Effector memory CD4-positive, alpha-beta T cell (primary cell): ENCODE data around the gene USO1.

Experiments
- DNase-seq, 3 donors: peaks; one replicate each; pipeline ENCODE4 v3.0.0-alpha.2; 2020
- H3K27ac ChIP-seq: 2 replicates; pipeline ENCODE4 v1.7.0; 2013; ENCODE audit warnings: mild to moderate bottlenecking, low read length, moderate library complexity; ENCODE audit not compliant: insufficient read depth, poor library complexity, severe bottlenecking
- H3K27me3 ChIP-seq: replicated peaks from 2 replicates; pipeline ENCODE4 v1.7.0; 2013; ENCODE audit warnings: mild to moderate bottlenecking, low read length; ENCODE audit not compliant: insufficient read depth, control insufficient read depth, poor library complexity, severe bottlenecking
- H3K36me3 ChIP-seq: 2 replicates; pipeline ENCODE4 v1.7.0; 2013; ENCODE audit warnings: mild to moderate bottlenecking, low read length, moderate library complexity; ENCODE audit not compliant: control insufficient read depth, insufficient read depth
- H3K4me1 ChIP-seq: 2 replicates; pipeline ENCODE4 v1.7.0; 2013; ENCODE audit warnings: low read length, mild to moderate bottlenecking; ENCODE audit not compliant: control insufficient read depth, insufficient read depth, poor library complexity, severe bottlenecking
- H3K4me3 ChIP-seq: 2 replicates; pipeline ENCODE4 v1.7.0; 2013; ENCODE audit warnings: low read length, low read depth, mild to moderate bottlenecking; ENCODE audit not compliant: insufficient read depth, poor library complexity, severe bottlenecking
- H3K9me3 ChIP-seq: 2 replicates; pipeline ENCODE4 v1.7.0; 2013; ENCODE audit warnings: mild to moderate bottlenecking, low read length, moderate library complexity; ENCODE audit not compliant: control insufficient read depth

Gene USO1

DNA sequence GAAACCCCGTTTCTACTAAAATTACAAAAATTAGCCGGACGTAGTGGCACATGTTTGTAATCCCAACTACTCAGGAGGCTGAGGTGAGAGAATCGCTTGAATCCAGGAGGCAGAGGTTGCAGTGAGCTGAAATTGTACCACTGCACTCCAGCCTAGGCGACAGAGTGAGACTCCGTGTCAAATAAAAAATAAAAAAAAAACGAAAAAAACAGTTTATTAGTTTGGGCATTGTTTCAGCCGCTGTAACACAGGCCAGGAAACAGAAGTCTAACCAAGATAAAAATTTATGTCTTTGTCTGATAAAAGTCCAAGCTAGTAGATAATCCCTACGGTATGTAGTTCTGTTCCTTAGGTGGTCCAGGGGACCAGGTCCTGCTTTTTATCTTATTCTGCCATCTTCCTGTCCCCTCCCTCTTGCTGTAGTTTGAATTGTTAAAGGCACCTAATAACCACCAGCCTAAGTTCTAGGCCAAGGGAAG is 21.4 kb downstream of the USO1 start:
- no peak for DNase-seq

DNA sequence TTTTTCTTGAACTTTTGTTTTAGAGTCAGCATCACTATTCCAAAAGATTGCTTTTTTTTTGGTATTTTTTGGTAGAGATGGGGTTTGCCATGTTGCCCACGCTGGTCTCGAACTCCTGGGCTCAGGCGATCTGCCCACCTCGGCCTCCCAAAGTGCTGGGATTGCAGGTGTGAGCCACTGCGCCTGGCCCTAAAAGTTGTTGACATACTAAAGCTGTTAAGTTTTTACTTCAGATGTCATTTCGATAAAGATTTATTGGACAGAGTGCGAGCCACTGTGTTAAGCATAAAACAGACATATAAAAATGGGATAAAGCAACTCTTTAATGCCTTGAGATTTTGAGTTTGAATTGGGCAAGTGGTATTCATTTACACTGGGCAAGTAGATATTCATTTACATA is 28.3 kb downstream of the USO1 start:
- Histone ChIP-seq H3K4me1 (no peaks in the 10 kb centered on the region), H3K4me3 (no peak overlapping the region), H3K27me3 (no peaks in the 10 kb centered on the region), H3K27ac (no peak overlapping the region), H3K36me3 (peaks cover 14% of the 10 kb centered on the region), H3K9me3 (no peaks in the 10 kb centered on the region)
- DNase-seq = no peak

More for the DNA sequence above, 21.4 kb downstream of the USO1 start:
- H3K36me3 ChIP-seq = no peaks in the 10 kb centered on the region
- H3K27ac ChIP-seq = no peak overlapping the region
- H3K27me3 ChIP-seq = no peaks in the 10 kb centered on the region
- H3K9me3 ChIP-seq = no peaks in the 10 kb centered on the region
- no peaks in the 10 kb centered on the region for H3K4me1 ChIP-seq
- no peak overlapping the region for H3K4me3 ChIP-seq

DNA sequence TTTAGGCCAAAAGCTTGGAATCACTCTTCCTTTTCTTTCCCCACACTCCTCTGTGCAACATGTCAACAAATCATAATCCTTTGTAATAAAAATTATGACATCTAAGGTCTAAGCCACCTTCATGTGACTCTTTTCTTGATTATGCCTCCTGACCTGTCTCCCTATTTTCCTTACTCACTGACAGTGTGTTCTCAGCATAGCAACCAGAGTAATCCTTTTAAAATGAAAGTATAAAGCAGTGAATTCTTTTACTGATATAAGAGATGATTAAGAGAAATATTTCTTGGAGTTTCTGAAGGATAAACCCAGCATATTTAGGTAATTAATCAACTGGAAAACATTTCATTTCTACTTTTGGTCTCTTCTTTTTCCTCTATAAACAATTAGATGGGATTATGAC is 44.7 kb downstream of the USO1 start:
- Histone ChIP-seq H3K27ac (no peak overlapping the region), H3K27me3 (no peaks in the 10 kb centered on the region), H3K4me1 (no peaks in the 10 kb centered on the region), H3K9me3 (no peaks in the 10 kb centered on the region), H3K36me3 (peaks cover 10% of the 10 kb centered on the region), H3K4me3 (no peak overlapping the region)
- DNase-seq = no peak

DNA sequence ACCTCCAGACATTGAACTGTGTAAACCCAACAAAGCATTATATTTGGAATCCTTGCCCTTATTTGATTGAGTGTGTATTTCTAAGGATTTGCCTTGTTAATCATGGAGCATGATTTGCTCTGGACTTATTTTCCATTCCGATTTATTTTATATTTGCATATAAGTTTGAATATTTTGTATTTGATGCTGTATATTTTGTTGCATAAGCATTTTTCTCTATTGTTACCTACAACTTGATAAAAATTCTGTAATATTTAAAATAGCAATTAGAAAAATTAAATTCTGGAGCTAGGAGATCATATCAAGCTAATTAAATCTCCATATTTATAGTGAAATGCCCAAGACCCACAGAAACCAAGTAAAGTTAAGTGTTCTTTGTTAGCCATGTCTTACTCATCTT is 47.2 kb downstream of the USO1 start:
- H3K36me3 ChIP-seq = peaks cover 35% of the 10 kb centered on the region
- DNase-seq = no peak
- no peak overlapping the region for H3K27ac ChIP-seq
- no peaks in the 10 kb centered on the region for H3K4me1 ChIP-seq
- no peaks in the 10 kb centered on the region for H3K27me3 ChIP-seq
- no peaks in the 10 kb centered on the region for H3K9me3 ChIP-seq
- H3K4me3 ChIP-seq = no peak overlapping the region

GRCh38 chr4:75777589-75777988 is 53.2 kb downstream of the USO1 start:
- Histone ChIP-seq H3K4me3 (no peak overlapping the region), H3K9me3 (no peaks in the 10 kb centered on the region), H3K36me3 (peaks cover 61% of the 10 kb centered on the region), H3K27ac (no peak overlapping the region), H3K4me1 (no peaks in the 10 kb centered on the region), H3K27me3 (no peaks in the 10 kb centered on the region)
- DNase-seq = no peak

GRCh38 chr4:75779105-75779757 is 54.9 kb downstream of the USO1 start:
- H3K36me3 ChIP-seq = peaks cover 73% of the 10 kb centered on the region
- H3K27me3 ChIP-seq = no peaks in the 10 kb centered on the region
- H3K4me3 ChIP-seq = no peak overlapping the region
- no peaks in the 10 kb centered on the region for H3K9me3 ChIP-seq
- no peak overlapping the region for H3K27ac ChIP-seq
- DNase-seq = no peak
- H3K4me1 ChIP-seq = no peaks in the 10 kb centered on the region

DNA sequence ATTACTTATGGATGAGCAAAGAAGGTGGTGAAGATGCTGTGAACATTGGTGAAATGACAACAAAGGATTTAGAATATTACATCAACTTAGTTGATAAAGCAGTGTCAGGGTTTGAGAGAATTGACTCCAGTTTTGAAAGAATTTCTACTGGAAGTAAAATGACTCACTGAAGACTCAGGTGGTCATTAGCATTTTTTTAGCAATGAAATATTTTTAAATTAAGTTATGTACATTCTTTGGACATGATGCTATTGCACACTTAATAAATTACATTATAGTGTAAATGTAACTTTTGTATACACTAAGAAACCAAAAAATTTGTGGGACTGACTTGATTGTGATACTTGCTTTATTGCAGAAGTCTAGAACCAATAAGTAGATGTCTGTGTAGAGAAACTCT is 56.9 kb downstream of the USO1 start:
- no peaks in the 10 kb centered on the region for H3K4me1 ChIP-seq
- H3K27me3 ChIP-seq = no peaks in the 10 kb centered on the region
- DNase-seq = no peak
- H3K9me3 ChIP-seq = no peaks in the 10 kb centered on the region
- H3K27ac ChIP-seq = no peak overlapping the region
- no peak overlapping the region for H3K4me3 ChIP-seq
- peaks cover 60% of the 10 kb centered on the region for H3K36me3 ChIP-seq

DNA sequence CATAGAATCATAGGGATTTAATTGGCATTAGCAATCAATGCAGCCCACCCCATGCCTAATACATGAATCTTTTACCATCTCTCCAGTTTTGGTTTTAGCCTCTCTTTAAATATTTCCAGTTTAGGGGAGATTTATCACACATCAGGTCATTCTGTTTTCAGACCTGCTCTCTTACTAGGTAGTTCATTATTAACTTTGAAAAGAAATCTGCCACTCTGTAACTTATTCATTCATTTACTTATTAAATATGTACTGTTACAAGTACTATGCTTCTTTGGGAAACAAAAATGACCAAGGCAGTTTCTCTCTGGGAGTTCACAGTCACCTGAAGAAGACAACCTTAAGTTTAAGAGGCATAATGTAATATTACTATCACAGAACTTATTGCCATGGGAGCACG is 62.1 kb downstream of the USO1 start:
- Histone ChIP-seq H3K9me3 (no peaks in the 10 kb centered on the region), H3K4me3 (no peak overlapping the region), H3K36me3 (peaks cover 38% of the 10 kb centered on the region), H3K27ac (no peak overlapping the region), H3K4me1 (no peaks in the 10 kb centered on the region), H3K27me3 (no peaks in the 10 kb centered on the region)
- no peak for DNase-seq

- Histone ChIP-seq H3K9me3 (no peaks in the 10 kb centered on the region), H3K27me3 (no peaks in the 10 kb centered on the region), H3K36me3 (peaks cover 33% of the 10 kb centered on the region), H3K4me3 (no peak overlapping the region), H3K27ac (no peak overlapping the region), H3K4me1 (no peaks in the 10 kb centered on the region)
- no peak for DNase-seq
Measured at GRCh38 chr4:75786938-75787337, 62.6 kb downstream of the USO1 start.

DNA sequence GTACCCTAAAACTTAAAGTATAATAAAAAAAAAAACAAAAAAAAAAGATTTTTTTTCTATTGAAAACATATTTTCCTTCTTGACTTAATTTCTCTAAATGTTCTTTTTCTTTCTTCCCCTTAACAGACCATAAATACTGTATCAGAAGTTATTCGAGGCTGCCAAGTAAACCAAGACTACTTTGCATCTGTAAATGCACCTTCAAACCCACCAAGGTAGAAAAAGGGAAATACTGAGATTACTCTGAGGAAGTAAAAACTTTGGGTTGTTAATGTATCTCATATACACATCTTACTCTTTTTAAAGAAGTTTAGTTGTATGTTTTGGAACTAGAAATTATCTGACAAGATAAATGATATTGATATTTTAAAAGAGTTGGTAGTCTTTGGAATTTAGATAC is 65.6 kb downstream of the USO1 start:
- no peak for DNase-seq
- Histone ChIP-seq H3K4me3 (no peak overlapping the region), H3K4me1 (no peaks in the 10 kb centered on the region), H3K27ac (no peak overlapping the region), H3K36me3 (peaks cover 6% of the 10 kb centered on the region), H3K27me3 (no peaks in the 10 kb centered on the region), H3K9me3 (no peaks in the 10 kb centered on the region)
